Keratinocyte (primary cell): ENCODE measurements around the gene ELF3.

Experiments
- EZH2 ChIP-seq: IDR thresholded peaks from one replicate; pipeline ENCODE4 v1.6.1; 2012; ENCODE audit warnings: inconsistent platforms, mild to moderate bottlenecking, low read length, moderate library complexity
- TF ChIP-seq, protein P1 (sequence below), 3 experiments: IDR thresholded peaks in 1 of 3; conservative IDR thresholded peaks in 1 of 3; optimal IDR thresholded peaks in 1 of 3; 2 replicates in 2 of 3; 3 replicates in 1 of 3; pipeline versions ENCODE3 to v1.5.1; 2011; ENCODE audit warnings: low read length in 3 of 3, mild to moderate bottlenecking in 3 of 3, moderate library complexity in 2 of 3, control low read depth in 1 of 3, inconsistent platforms in 1 of 3; ENCODE audit not compliant: insufficient read depth in 2 of 3; ENCODE audit errors: extremely low read depth in 1 of 3

DNA sequence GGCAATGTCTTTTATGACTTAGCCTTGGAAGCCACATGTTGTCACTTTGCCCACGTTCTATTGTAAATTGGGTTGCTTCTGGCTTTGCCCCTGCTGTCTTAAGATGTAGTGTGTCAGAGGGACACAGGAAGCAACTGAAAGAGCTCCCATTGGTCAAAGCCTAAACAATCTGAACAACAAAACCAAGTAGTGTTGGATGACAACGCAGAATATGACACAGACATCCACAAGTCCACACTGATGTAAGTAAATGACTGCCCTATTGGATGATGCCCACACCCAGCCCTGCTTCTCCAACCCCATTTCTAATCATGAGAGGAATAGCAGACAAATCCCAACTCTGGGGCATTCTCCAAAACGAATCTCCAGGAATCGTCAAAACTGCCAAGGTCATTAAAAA lies 50.7 kb downstream of the ELF3 start:
- TF ChIP-seq EZH2 = no peak
- TF ChIP-seq, protein P1, sequence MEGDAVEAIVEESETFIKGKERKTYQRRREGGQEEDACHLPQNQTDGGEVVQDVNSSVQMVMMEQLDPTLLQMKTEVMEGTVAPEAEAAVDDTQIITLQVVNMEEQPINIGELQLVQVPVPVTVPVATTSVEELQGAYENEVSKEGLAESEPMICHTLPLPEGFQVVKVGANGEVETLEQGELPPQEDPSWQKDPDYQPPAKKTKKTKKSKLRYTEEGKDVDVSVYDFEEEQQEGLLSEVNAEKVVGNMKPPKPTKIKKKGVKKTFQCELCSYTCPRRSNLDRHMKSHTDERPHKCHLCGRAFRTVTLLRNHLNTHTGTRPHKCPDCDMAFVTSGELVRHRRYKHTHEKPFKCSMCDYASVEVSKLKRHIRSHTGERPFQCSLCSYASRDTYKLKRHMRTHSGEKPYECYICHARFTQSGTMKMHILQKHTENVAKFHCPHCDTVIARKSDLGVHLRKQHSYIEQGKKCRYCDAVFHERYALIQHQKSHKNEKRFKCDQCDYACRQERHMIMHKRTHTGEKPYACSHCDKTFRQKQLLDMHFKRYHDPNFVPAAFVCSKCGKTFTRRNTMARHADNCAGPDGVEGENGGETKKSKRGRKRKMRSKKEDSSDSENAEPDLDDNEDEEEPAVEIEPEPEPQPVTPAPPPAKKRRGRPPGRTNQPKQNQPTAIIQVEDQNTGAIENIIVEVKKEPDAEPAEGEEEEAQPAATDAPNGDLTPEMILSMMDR (optimal IDR thresholded peaks at IDR 0.05 in 1 of 3, IDR thresholded peaks at IDR 0.05 in 1 of 3, conservative IDR thresholded peaks at IDR 0.05 in 1 of 3; ENCODE audit: extremely low read depth in 1 of 3, insufficient read depth in 2 of 3, low read length in 3 of 3) = no peak
